Measurements from ENCODE around the gene TMX2.

The TMX2 gene, protein sequence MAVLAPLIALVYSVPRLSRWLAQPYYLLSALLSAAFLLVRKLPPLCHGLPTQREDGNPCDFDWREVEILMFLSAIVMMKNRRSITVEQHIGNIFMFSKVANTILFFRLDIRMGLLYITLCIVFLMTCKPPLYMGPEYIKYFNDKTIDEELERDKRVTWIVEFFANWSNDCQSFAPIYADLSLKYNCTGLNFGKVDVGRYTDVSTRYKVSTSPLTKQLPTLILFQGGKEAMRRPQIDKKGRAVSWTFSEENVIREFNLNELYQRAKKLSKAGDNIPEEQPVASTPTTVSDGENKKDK

DNA sequence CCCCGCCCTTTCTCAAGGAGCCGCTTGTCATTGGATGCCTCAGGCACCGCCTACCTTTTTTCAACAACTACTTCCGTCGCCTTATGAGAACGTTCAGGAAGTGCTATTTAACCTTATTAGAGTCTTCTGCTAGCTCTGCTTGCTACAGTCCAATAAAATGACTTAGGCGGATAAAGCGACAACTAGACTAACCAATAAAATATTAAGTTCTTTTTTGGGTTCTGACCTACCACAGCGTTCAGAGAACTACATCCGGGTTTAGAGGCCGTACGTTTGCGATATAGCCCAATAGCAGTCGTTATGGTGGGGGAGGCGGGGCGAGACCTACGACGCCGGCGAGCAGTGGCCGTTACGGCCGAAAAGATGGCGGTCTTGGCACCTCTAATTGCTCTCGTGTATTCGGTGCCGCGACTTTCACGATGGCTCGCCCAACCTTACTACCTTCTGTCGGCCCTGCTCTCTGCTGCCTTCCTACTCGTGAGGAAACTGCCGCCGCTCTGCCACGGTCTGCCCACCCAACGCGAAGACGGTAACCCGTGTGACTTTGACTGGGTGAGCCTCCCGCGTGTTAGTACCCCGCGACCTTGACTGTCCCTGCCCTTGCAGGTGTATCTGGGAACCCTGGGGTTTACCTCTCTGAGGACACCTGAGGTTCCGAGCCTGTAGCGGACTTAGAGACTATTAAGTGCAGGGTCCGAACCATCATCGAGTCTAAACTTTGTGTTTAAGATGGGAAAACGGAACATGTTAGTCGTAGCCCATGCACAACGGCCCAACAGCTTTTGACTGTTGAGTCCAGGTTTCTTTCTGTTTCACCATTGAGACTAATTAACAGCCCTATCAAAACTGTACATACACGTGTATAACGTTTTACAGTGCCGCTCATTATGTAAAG, at the start of gene TMX2:
TMX2 (plus strand) TSS at position 338 of the 895 bp plus-strand sequence; CDS start at position 364, 26 bp downstream.
- TF ChIP-seq, protein P1, sequence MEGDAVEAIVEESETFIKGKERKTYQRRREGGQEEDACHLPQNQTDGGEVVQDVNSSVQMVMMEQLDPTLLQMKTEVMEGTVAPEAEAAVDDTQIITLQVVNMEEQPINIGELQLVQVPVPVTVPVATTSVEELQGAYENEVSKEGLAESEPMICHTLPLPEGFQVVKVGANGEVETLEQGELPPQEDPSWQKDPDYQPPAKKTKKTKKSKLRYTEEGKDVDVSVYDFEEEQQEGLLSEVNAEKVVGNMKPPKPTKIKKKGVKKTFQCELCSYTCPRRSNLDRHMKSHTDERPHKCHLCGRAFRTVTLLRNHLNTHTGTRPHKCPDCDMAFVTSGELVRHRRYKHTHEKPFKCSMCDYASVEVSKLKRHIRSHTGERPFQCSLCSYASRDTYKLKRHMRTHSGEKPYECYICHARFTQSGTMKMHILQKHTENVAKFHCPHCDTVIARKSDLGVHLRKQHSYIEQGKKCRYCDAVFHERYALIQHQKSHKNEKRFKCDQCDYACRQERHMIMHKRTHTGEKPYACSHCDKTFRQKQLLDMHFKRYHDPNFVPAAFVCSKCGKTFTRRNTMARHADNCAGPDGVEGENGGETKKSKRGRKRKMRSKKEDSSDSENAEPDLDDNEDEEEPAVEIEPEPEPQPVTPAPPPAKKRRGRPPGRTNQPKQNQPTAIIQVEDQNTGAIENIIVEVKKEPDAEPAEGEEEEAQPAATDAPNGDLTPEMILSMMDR (IDR thresholded peaks at IDR 0.05; ENCODE audit: extremely low read depth, insufficient read depth, missing control alignments), result no peak
- in situ Hi-C loops (cut with MboI; ENCODE audit: low pct_unique_long_range_greater_than_20kb, low sequenced_read_pairs, unreplicated experiment), result no loop called here
- DNase-seq (ENCODE audit: low spot score), result peak; percentile 94

DNA sequence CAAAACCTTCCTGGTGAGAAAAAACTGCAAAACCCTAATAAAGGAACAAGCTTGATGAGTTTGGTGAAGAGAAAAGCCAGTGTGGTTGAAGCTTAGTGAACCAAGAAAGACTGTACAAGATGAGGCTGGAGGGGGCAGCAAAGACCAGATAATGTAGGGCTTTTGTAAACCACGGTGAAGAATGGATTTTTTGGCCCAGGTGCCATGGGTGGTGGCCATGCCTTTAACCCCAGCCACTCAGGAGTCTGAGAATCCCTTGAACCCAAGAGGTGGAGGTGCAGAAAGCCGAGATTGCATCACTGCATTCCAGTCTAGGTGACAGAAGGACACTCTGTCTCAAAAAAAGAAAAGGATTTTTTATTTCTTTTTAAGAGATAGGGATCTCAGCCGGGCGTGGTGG, 49.5 kb upstream of the TMX2 start:
- DNase-seq (ENCODE audit: low spot score), result no peak
- in situ Hi-C loops (cut with MboI; ENCODE audit: low pct_unique_long_range_greater_than_20kb, low sequenced_read_pairs, unreplicated experiment), result no loop called here
- TF ChIP-seq, protein P1 (IDR thresholded peaks at IDR 0.05; ENCODE audit: extremely low read depth, insufficient read depth, missing control alignments), result peak; percentile 38

DNA sequence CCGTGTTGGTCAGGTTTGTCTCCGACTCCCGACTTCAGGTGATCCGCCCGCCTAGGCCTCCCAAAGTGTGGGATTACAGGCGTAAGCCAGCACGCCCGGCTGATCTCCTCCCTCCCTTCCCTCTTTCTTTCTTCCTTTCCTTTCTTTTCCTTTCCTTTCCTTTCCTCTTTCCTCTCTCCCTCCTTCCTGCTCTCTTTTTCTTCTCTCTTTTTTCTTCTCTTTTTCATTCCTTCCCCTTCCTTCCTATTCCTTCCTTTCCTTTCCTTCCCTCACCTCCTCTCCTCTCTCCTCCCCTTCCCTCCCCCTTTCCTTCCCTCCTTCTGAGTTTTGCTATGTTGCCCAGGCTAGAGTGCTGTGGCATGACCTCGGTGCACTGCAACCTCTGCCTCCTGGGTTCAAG, 48.4 kb upstream of the TMX2 start:
- in situ Hi-C loops (cut with MboI; ENCODE audit: low pct_unique_long_range_greater_than_20kb, low sequenced_read_pairs, unreplicated experiment), result no loop called here
- no peak for DNase-seq (ENCODE audit: low spot score)
- TF ChIP-seq, protein P1 (IDR thresholded peaks at IDR 0.05; ENCODE audit: extremely low read depth, insufficient read depth, missing control alignments), result no peak

DNA sequence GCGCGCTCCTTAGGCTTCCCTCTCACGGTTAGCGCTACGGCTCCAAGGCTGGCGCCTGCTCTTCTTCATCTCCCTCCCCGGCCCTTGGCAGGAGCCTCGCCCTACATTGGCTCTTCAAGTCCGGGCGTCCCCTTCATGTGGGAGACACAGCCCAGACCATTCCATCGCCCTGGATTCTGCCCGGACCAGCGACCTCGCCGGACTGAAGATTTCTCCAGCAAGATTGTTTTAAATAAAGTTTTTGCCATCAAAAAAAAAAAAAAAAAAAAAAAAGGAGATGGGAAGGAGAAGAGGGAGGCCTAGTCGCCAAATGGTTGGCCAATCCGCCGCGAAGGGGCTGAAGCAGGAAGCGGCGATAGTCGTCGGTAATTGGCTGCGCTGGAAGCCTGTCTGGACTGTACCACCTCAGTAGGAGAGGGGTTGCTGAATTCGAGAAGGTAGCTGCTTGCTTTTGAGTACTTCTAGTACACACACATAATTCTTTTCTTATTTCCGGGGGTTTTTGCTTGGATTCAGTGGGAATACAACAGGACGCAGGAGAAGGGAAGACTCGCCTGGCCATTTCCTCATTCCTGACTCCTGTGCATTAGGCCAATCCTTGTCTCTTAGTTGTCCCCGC, 45.2 kb upstream of the TMX2 start:
- DNase-seq (ENCODE audit: low spot score), result peak; percentile 95
- in situ Hi-C loops (cut with MboI; ENCODE audit: low pct_unique_long_range_greater_than_20kb, low sequenced_read_pairs, unreplicated experiment), result no loop called here
- TF ChIP-seq, protein P1 (IDR thresholded peaks at IDR 0.05; ENCODE audit: extremely low read depth, insufficient read depth, missing control alignments), result no peak

DNA sequence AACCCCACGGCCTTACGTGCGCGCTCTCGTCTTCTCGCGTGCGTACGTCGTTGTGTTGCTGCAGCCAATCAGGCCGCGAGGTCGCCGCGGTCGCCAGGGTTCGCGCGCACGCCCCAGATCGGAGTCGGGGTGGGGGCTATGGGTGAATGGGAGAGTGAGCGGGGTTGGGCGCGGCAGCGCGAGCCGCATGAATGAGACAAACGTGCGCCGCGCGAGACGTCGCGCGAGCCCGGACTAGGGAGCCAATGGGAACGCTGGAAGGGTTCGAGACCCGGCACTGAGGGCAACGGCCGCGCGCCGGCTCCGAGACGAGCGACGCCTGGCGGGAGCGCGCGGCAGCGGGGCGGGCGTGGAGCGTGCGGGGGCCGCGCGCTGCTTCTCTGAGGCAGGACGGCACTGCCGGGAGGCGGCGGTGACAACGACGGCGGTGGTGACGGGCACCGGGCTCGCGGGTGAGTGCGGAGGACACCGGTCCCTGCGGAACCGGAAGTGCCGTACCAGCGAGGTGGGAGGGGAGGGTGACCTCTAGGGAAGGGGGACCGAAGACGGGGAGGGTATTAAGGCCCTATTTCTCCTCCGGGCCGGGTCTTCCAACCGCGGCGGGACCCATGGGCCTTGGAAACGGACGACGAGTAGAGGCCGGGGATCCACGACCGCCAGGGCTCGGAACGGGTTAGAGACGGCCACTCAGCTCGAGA, 44.5 kb upstream of the TMX2 start, which contains the start of gene ZDHHC5:
ZDHHC5 (plus strand) TSS at position 379 of the 698 bp plus-strand sequence. CDS start 4,977 bp downstream, outside the sequence.
- in situ Hi-C loops (cut with MboI; ENCODE audit: low pct_unique_long_range_greater_than_20kb, low sequenced_read_pairs, unreplicated experiment), result no loop called here
- DNase-seq (ENCODE audit: low spot score), result peak; percentile 98
- TF ChIP-seq, protein P1 (IDR thresholded peaks at IDR 0.05; ENCODE audit: extremely low read depth, insufficient read depth, missing control alignments), result peak; percentile 43

DNA sequence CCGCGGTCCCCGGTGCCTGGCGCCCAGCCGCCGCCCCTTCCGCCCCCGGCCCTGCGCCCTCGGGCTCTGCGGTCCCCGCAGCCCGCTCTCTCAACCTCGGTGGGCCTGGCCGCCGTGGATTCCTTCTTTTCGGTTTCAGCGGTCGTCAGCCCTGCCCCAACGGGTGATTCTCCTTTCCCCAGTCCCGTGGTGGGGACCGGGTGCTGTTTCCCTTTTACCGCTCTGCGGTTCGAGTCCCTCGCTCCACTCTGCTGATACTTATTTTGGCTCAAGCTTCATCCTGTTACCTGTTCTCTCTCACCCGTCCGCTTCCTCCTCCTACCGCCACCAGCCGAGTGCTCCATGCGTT, 44.0 kb upstream of the TMX2 start:
- in situ Hi-C loops (cut with MboI; ENCODE audit: low pct_unique_long_range_greater_than_20kb, low sequenced_read_pairs, unreplicated experiment), result no loop called here
- TF ChIP-seq, protein P1 (IDR thresholded peaks at IDR 0.05; ENCODE audit: extremely low read depth, insufficient read depth, missing control alignments), result no peak
- DNase-seq (ENCODE audit: low spot score), result no peak
